SK-N-SH (cell line): ENCODE results near the gene SLC9A7. TPM values are rescaled to one million over a fixed set of nuclear protein-coding genes. Genes with fewer than 3 reads are reported as not detected.

ENCODE experiments used
- CTCF ChIA-PET: fragments of 300-600, 350-600 bp; formaldehyde crosslinking; extraction: SDS; loops from one replicate; lab custom pipeline; 2021; lab: Yijun Ruan, JAX
- POLR2A ChIA-PET: fragments of 350-600 bp; sonication (Branson Sonifier 250); formaldehyde crosslinking; extraction: SDS; loops from one replicate; lab custom pipeline; 2020; ENCODE audit warnings: antibody characterized with exemption, inconsistent platforms; lab: Yijun Ruan, JAX
- DNase-seq: peaks from one replicate; pipeline ENCODE4 v3.0.0; 2012
- H2AFZ ChIP-seq: fragments of 200-600 bp; sonication (generic); 2 replicates; pipeline ENCODE4 v1.8.1; 2016; ENCODE audit warnings: antibody characterized with exemption, mild to moderate bottlenecking, low read depth
- H3F3A ChIP-seq: fragments of 200-600 bp; sonication (generic); replicated peaks from 2 replicates; pipeline ENCODE3; 2016; ENCODE audit warnings: antibody characterized with exemption, mild to moderate bottlenecking; ENCODE audit not compliant: insufficient read depth
- H3K27ac ChIP-seq, 2 experiments: fragments of 200-500 bp in 1 of 2; fragments of 200-600 bp in 1 of 2; sonication (Bioruptor generic) in 1 of 2; sonication (generic), shearing (Covaris generic) in 1 of 2; 2 replicates each; pipeline versions ENCODE4 v1.5.1 to v1.6.1; 2014 to 2016; ENCODE audit warnings: low read depth in 2 of 2, inconsistent platforms in 1 of 2, low read length in 1 of 2, mild to moderate bottlenecking in 1 of 2, mixed read lengths in 1 of 2
- H3K27me3 ChIP-seq: fragments of 200-600 bp; sonication (generic), shearing (Covaris generic); 2 replicates; pipeline ENCODE4 v1.6.1; 2016; ENCODE audit warnings: mixed run types; ENCODE audit not compliant: insufficient read depth
- H3K36me3 ChIP-seq, 2 experiments: fragments of 200-500 bp in 1 of 2; fragments of 200-600 bp in 1 of 2; sonication (Bioruptor generic) in 1 of 2; sonication (generic) in 1 of 2; replicated peaks in 1 of 2; 2 replicates each; pipeline versions ENCODE3 to v1.5.1; 2014 to 2016; ENCODE audit warnings: low read length in 1 of 2, mild to moderate bottlenecking in 1 of 2; ENCODE audit not compliant: insufficient read depth in 2 of 2, control insufficient read depth in 1 of 2
- H3K4me1 ChIP-seq, 2 experiments: fragments of 200-500 bp in 1 of 2; fragments of 200-600 bp in 1 of 2; sonication (Bioruptor generic) in 1 of 2; sonication (generic), shearing (Covaris generic) in 1 of 2; 2 replicates each; pipeline versions ENCODE4 v1.5.1 to v1.6.1; 2014 to 2016; ENCODE audit warnings: low read depth in 1 of 2, low read length in 1 of 2, mixed run types in 1 of 2; ENCODE audit not compliant: insufficient read depth in 2 of 2, control insufficient read depth in 1 of 2
- H3K4me2 ChIP-seq: fragments of 200-600 bp; sonication (generic), shearing (Covaris generic); 2 replicates; pipeline ENCODE4 v1.6.1; 2017; ENCODE audit warnings: mixed run types
- H3K4me3 ChIP-seq, 2 experiments: fragments of 200-500 bp in 1 of 2; fragments of 200-600 bp in 1 of 2; sonication (Bioruptor generic) in 1 of 2; sonication (generic), shearing (Covaris generic) in 1 of 2; 2 replicates each; pipeline versions ENCODE4 v1.5.1 to v1.8.1; 2014 to 2016; ENCODE audit warnings: low read depth in 2 of 2, inconsistent platforms in 1 of 2, low read length in 1 of 2, mild to moderate bottlenecking in 1 of 2, mixed read lengths in 1 of 2, moderate library complexity in 1 of 2
- H3K79me2 ChIP-seq: fragments of 200-600 bp; sonication (generic); 2 replicates; pipeline ENCODE4 v1.8.1; 2017; ENCODE audit warnings: mild to moderate bottlenecking; ENCODE audit not compliant: insufficient read depth
- H3K9ac ChIP-seq: fragments of 200-600 bp; sonication (generic); 2 replicates; pipeline ENCODE4 v1.6.1; 2017; ENCODE audit warnings: mixed run types
- H3K9me2 ChIP-seq: fragments of 200-600 bp; sonication (generic); 2 replicates; pipeline ENCODE4 v1.6.1; 2017; ENCODE audit warnings: mixed run types
- H3K9me3 ChIP-seq: fragments of 200-600 bp; sonication (generic); 2 replicates; pipeline ENCODE4 v1.6.1; 2017; ENCODE audit warnings: mixed run types, mild to moderate bottlenecking, moderate library complexity
- H4K20me1 ChIP-seq: fragments of 200-600 bp; sonication (generic); 2 replicates; pipeline ENCODE4 v1.6.1; 2017; ENCODE audit warnings: mild to moderate bottlenecking, mixed run types; ENCODE audit not compliant: insufficient read depth
- CHD2 ChIP-seq: fragments of 150-350 bp; IDR thresholded peaks from 2 replicates; pipeline ENCODE4 v1.6.1; 2018; ENCODE audit warnings: low read length; ENCODE audit not compliant: partially characterized antibody
- EP300 ChIP-seq, 2 experiments: IDR thresholded peaks; 2 replicates each; pipeline versions ENCODE4 v1.4.0 to v1.6.1; 2012; ENCODE audit warnings: borderline replicate concordance in 1 of 2, low read depth in 1 of 2, low read length in 1 of 2
- EZH2phosphoT487 ChIP-seq: fragments of 200-600 bp; sonication (generic); IDR thresholded peaks from 2 replicates; pipeline ENCODE4 v1.6.1; 2017; ENCODE audit warnings: low read depth, mixed run types, mild to moderate bottlenecking, antibody characterized with exemption, moderate library complexity, borderline replicate concordance
- FOSL2 ChIP-seq: IDR thresholded peaks from 2 replicates; pipeline ENCODE4 v1.4.0; 2012; ENCODE audit warnings: low read depth, mild to moderate bottlenecking, moderate library complexity, borderline replicate concordance
- FOXJ3 ChIP-seq: sonication (generic); formaldehyde crosslinking; IDR thresholded peaks from 2 replicates; pipeline ENCODE4 v1.5.1; 2020; ENCODE audit warnings: mild to moderate bottlenecking, missing genetic modification reagents
- GABPA ChIP-seq: IDR thresholded peaks from 2 replicates; pipeline ENCODE4 v1.4.0; 2012; ENCODE audit warnings: low read depth, mild to moderate bottlenecking
- JUND ChIP-seq: IDR thresholded peaks from 2 replicates; pipeline ENCODE4 v1.4.0; 2012
- MEF2A ChIP-seq: IDR thresholded peaks from 2 replicates; pipeline ENCODE4 v1.4.0; 2012; ENCODE audit warnings: low read depth, borderline replicate concordance
- MXI1 ChIP-seq: IDR thresholded peaks from 2 replicates; pipeline ENCODE4 v1.6.1; 2012; ENCODE audit warnings: mild to moderate bottlenecking, low read depth, low read length, improper control_type of control experiment
- NRF1 ChIP-seq: IDR thresholded peaks from 2 replicates; pipeline ENCODE4 v1.6.1; 2012; ENCODE audit warnings: low read depth, mild to moderate bottlenecking, low read length
- RAD21 ChIP-seq: IDR thresholded peaks from 2 replicates; pipeline ENCODE4 v1.6.1; 2012; ENCODE audit warnings: mild to moderate bottlenecking, low read length
- RCOR1 ChIP-seq: fragments of 150-350 bp; IDR thresholded peaks from 2 replicates; pipeline ENCODE4 v1.6.1; 2017; ENCODE audit warnings: antibody characterized with exemption, low read length
- RXRA ChIP-seq: IDR thresholded peaks from 2 replicates; pipeline ENCODE4 v1.4.0; 2012; ENCODE audit warnings: low read depth, mild to moderate bottlenecking, borderline replicate concordance
- TAF1 ChIP-seq: IDR thresholded peaks from 2 replicates; pipeline ENCODE4 v1.6.1; 2012; ENCODE audit warnings: low read depth, mild to moderate bottlenecking, low read length, moderate library complexity, borderline replicate concordance
- TEAD4 ChIP-seq: IDR thresholded peaks from 2 replicates; pipeline ENCODE4 v1.4.0; 2012; ENCODE audit warnings: mild to moderate bottlenecking, borderline replicate concordance; ENCODE audit not compliant: insufficient read depth
- YY1 ChIP-seq: IDR thresholded peaks from 2 replicates; pipeline ENCODE4 v1.4.0; 2012; ENCODE audit warnings: low read depth, mild to moderate bottlenecking
- WGBS: methylation state at CpG from one replicate; pipeline ENCODE4 v1.1.6; 2017; ENCODE audit warnings: low lambda C conversion rate; 5-methylcytosine and 5-hydroxymethylcytosine counted together
- polyA plus RNA-seq, 3 experiments: library from polyadenylated mRNA; depleted of rRNA; stranded (reverse); fragments of >200 nt; gene quantifications; 2 replicates each; pipeline ENCODE4 v1.2.3, GENCODE V29; 2012
- TF ChIP-seq, protein P1 (sequence below): IDR thresholded peaks from 2 replicates; pipeline ENCODE4 v1.4.0; 2012; ENCODE audit warnings: low read depth
- TF ChIP-seq, protein P2 (sequence below): IDR thresholded peaks from 2 replicates; pipeline ENCODE4 v1.4.0; 2012; ENCODE audit warnings: low read depth, borderline replicate concordance
- TF ChIP-seq, protein P3 (sequence below): fragments of 200-600 bp; sonication (generic); IDR thresholded peaks from 2 replicates; pipeline ENCODE4 v1.6.1; 2017; ENCODE audit warnings: antibody characterized with exemption, mild to moderate bottlenecking, moderate library complexity
- TF ChIP-seq, protein P4 (sequence below): fragments of 150-350 bp; IDR thresholded peaks from 2 replicates; pipeline ENCODE4 v1.6.1; 2017; ENCODE audit warnings: antibody characterized with exemption, low read length, low read depth, borderline replicate concordance

SLC9A7 gene
- polyA plus RNA-seq, 1 of the 3 experiments (the other 2 are of a cell fraction) = 10.5 TPM

- Histone ChIP-seq H3K9me2 (no peaks in the 10 kb centered on the region), H3K4me3 (no peak overlapping the region), H3K9ac (no peak overlapping the region)
- TF ChIP-seq FOSL2 = no peak
- TF ChIP-seq NRF1 = no peak
- TF ChIP-seq, protein P1, sequence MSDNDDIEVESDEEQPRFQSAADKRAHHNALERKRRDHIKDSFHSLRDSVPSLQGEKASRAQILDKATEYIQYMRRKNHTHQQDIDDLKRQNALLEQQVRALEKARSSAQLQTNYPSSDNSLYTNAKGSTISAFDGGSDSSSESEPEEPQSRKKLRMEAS = no peak
- no peak for TF ChIP-seq FOXJ3
- TF ChIP-seq TEAD4 = no peak
- TF ChIP-seq EP300 (IDR thresholded peaks at IDR 0.05; ENCODE audit: borderline replicate concordance in 1 of 2, low read depth in 1 of 2, low read length in 1 of 2) = no peak
- TF ChIP-seq JUND = no peak
- TF ChIP-seq, protein P2, sequence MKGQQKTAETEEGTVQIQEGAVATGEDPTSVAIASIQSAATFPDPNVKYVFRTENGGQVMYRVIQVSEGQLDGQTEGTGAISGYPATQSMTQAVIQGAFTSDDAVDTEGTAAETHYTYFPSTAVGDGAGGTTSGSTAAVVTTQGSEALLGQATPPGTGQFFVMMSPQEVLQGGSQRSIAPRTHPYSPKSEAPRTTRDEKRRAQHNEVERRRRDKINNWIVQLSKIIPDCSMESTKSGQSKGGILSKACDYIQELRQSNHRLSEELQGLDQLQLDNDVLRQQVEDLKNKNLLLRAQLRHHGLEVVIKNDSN = no peak
- TF ChIP-seq RAD21 = no peak
- no peak for TF ChIP-seq CHD2
- TF ChIP-seq, protein P3, sequence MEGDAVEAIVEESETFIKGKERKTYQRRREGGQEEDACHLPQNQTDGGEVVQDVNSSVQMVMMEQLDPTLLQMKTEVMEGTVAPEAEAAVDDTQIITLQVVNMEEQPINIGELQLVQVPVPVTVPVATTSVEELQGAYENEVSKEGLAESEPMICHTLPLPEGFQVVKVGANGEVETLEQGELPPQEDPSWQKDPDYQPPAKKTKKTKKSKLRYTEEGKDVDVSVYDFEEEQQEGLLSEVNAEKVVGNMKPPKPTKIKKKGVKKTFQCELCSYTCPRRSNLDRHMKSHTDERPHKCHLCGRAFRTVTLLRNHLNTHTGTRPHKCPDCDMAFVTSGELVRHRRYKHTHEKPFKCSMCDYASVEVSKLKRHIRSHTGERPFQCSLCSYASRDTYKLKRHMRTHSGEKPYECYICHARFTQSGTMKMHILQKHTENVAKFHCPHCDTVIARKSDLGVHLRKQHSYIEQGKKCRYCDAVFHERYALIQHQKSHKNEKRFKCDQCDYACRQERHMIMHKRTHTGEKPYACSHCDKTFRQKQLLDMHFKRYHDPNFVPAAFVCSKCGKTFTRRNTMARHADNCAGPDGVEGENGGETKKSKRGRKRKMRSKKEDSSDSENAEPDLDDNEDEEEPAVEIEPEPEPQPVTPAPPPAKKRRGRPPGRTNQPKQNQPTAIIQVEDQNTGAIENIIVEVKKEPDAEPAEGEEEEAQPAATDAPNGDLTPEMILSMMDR = no peak
- TF ChIP-seq EZH2phosphoT487 = no peak
- no peak for TF ChIP-seq TAF1
- no peak for TF ChIP-seq MXI1
- TF ChIP-seq RXRA = no peak
- no peak for TF ChIP-seq MEF2A
- TF ChIP-seq YY1 = no peak
- no peak for TF ChIP-seq RCOR1
- no peak for TF ChIP-seq GABPA
- TF ChIP-seq, protein P4, sequence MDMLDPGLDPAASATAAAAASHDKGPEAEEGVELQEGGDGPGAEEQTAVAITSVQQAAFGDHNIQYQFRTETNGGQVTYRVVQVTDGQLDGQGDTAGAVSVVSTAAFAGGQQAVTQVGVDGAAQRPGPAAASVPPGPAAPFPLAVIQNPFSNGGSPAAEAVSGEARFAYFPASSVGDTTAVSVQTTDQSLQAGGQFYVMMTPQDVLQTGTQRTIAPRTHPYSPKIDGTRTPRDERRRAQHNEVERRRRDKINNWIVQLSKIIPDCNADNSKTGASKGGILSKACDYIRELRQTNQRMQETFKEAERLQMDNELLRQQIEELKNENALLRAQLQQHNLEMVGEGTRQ = no peak
- TF ChIP-seq, all 33 proteins: peak for 0
- Histone ChIP-seq H3K4me1 (peaks cover 0 to 7% of the 10 kb centered on the region in 2 experiments; a peak in 1 of 4 replicates), H3K79me2 (no peaks in the 10 kb centered on the region), H2AFZ (no peak overlapping the region), H4K20me1 (no peaks in the 10 kb centered on the region), H3F3A (peaks cover 8% of the 10 kb centered on the region), H3K36me3 (no peaks in the 10 kb centered on the region), H3K27ac (no peak overlapping the region), H3K27me3 (no peaks in the 10 kb centered on the region; the same call in 1 of the 2 replicates), H3K4me2 (no peak overlapping the region), H3K9me3 (no peaks in the 10 kb centered on the region)
- POLR2A ChIA-PET = no interaction called here
- WGBS = 40% methylated on average over 3 of the region's 3 CpGs
- DNase-seq = no peak
- CTCF ChIA-PET = interaction anchor here (1.1 kb wide), 1 partner anchor 16 kb away, joined by 4 read pairs; no protein-coding TSS in a partner anchor
Observed at GRCh38 chrX:46665232-46666152, 93.4 kb downstream of the SLC9A7 start.
